A549 treated with AZD2906 at 1 μM for 4 hours (cell line): ENCODE results near the gene LMX1B. TPM values are rescaled to one million over a fixed set of nuclear protein-coding genes. Genes with fewer than 3 reads are reported as not detected.

Experiments
- total RNA-seq: library from RNA; stranded (reverse); fragments of 200-300 nt; extraction: Qiagen RNA extraction; gene quantifications from 5 replicates; pipeline ENCODE4 v1.2.3, GENCODE V29; 2022

The LMX1B gene
- 1.1 to 1.5 TPM (median 1.3 TPM) in 5 replicates for total RNA-seq

GRCh38 chr9:126613651-126614050 lies at the start of gene LMX1B:
Gene LMX1B (plus strand): TSS chr9:126613928. CDS start chr9:126614450, 522 bp downstream.

Other genes with a start within 250 kb of the LMX1B start
- gene ZBTB43, start 191.1 kb downstream of the LMX1B start, total RNA-seq = 6.2 to 10.9 TPM (median 6.8 TPM) in 5 replicates
- gene ZBTB34, start 246.7 kb downstream of the LMX1B start, total RNA-seq = 3.0 to 3.9 TPM (median 3.4 TPM) in 5 replicates